Mesothelial cell of epicardium (in vitro differentiated cells): Measurements from ENCODE around the gene SDC3. TPM values are rescaled to one million over a fixed set of nuclear protein-coding genes. Genes with fewer than 3 reads are reported as not detected.

ENCODE experiments used
- DNase-seq, 2 experiments: peaks; one replicate each; pipeline ENCODE4 v3.0.0; 2021; ENCODE audit warnings: low spot score in 2 of 2; ENCODE audit not compliant: unreplicated experiment in 2 of 2
- H3K27ac Mint-ChIP-seq: 2 replicates; pipeline ENCODE4 v1.8.0; 2021; ENCODE audit warnings: mixed read lengths
- H3K27me3 Mint-ChIP-seq: 2 replicates; pipeline ENCODE4 v1.8.0; 2021; ENCODE audit warnings: low read depth, mixed read lengths
- H3K36me3 Mint-ChIP-seq: 2 replicates; pipeline ENCODE4 v1.8.0; 2021; ENCODE audit warnings: mixed read lengths
- H3K4me1 Mint-ChIP-seq: 2 replicates; pipeline ENCODE4 v1.8.0; 2021; ENCODE audit warnings: mixed read lengths
- H3K4me3 Mint-ChIP-seq: 2 replicates; pipeline ENCODE4 v1.8.0; 2021; ENCODE audit warnings: mild to moderate bottlenecking, moderate library complexity, mixed read lengths
- H3K9me3 Mint-ChIP-seq: 2 replicates; pipeline ENCODE4 v1.8.0; 2021; ENCODE audit warnings: mixed read lengths
- total RNA-seq: library from RNA; stranded (reverse); gene quantifications from 3 replicates; pipeline ENCODE4 v1.2.1, GENCODE V29; 2021
- TF ChIP-seq, protein P1 (sequence below): fragments of 200-600 bp; sonication (generic); IDR thresholded peaks from one replicate; pipeline ENCODE4 v1.5.0; 2021; ENCODE audit warnings: antibody characterized with exemption; ENCODE audit not compliant: unreplicated experiment

The SDC3 gene
- total RNA-seq, 1 donor from 2014 or later, result 46.7 TPM

DNA sequence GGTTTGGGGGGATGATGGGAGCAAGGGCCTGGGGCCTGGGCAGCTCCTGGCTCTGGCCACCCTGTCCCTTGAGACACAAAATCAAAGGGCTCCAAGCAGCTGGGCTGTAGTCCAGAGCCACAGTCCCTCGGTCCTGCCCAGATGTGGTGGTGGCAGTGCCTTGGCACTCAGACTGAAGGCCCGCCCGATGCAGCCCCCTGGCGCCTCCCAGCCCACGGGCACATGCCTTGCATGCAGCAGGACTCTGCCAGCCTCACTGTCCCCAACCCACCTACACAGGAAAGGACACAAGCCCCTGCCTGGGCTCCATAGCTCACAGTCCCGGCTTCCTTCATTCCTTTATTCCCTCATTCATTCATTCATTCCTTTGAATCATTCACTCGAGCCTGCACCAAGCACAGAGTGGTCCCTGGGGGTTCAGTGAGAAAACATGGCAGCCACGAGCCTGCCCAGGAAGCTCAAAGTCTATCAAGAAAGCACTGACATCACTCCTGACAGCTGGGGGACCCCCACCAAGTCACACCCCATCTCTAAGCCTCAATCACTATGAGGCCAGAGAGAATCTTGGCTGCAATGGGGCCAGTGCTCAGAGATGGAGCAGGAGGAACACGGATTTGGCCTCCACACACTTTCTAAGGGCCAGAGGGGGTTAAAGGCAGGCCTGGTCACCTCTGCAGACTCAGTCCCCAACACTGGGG, 5.8 kb downstream of the SDC3 start:
- Mint-ChIP-seq H3K9me3 (no peaks in the 10 kb centered on the region), H3K4me1 (peaks cover 11% of the 10 kb centered on the region), H3K27ac (peak overlapping the region; percentile 71), H3K4me3 (no peak overlapping the region), H3K36me3 (no peaks in the 10 kb centered on the region), H3K27me3 (peaks cover 6% of the 10 kb centered on the region)
- TF ChIP-seq, protein P1, sequence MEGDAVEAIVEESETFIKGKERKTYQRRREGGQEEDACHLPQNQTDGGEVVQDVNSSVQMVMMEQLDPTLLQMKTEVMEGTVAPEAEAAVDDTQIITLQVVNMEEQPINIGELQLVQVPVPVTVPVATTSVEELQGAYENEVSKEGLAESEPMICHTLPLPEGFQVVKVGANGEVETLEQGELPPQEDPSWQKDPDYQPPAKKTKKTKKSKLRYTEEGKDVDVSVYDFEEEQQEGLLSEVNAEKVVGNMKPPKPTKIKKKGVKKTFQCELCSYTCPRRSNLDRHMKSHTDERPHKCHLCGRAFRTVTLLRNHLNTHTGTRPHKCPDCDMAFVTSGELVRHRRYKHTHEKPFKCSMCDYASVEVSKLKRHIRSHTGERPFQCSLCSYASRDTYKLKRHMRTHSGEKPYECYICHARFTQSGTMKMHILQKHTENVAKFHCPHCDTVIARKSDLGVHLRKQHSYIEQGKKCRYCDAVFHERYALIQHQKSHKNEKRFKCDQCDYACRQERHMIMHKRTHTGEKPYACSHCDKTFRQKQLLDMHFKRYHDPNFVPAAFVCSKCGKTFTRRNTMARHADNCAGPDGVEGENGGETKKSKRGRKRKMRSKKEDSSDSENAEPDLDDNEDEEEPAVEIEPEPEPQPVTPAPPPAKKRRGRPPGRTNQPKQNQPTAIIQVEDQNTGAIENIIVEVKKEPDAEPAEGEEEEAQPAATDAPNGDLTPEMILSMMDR, result no peak
- DNase-seq, result no peak

DNA sequence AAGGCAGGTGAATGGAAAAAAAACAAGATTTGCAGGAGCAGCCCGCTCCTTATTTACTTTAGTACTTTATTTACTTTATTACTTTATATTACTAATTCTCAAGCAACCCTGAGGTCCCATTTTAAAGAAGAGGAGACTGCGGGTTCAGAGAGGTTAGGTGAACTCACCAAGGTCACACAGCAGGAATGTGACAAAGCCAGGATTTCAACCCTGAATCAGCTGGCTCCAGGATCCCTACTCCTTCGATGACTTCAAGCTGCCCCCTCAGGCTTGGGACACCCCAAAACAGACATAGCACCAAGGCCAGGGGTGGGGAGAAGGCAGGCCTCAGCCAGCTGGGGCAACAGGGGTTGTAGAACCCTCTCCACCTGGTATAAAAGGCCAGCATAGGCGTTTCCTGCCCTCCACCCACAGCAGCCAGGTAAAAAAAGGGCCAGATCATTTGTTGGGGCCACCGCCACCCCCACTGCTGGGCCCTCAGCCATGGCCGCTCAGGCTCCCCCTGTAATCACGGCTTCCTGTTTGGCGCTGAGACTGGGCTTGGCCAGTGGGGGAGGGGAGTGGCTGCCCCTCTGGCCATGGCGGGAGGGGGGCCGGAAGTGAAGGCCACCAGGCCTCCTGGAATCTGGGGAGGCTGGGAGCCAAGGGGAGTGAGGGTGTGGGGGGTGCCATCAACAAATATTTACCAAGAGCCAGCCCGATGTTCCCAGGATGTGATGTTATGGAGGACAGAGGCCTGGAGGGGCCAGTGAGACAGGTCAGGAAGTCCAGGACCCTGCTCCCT, 6.6 kb downstream of the SDC3 start:
- H3K4me3 Mint-ChIP-seq, result no peak overlapping the region
- DNase-seq, result no peak
- no peaks in the 10 kb centered on the region for H3K36me3 Mint-ChIP-seq
- TF ChIP-seq, protein P1, result no peak
- H3K4me1 Mint-ChIP-seq, result peaks cover 5% of the 10 kb centered on the region
- no peaks in the 10 kb centered on the region for H3K9me3 Mint-ChIP-seq
- H3K27me3 Mint-ChIP-seq, result no peaks in the 10 kb centered on the region
- H3K27ac Mint-ChIP-seq, result peak overlapping the region; percentile 73

DNA sequence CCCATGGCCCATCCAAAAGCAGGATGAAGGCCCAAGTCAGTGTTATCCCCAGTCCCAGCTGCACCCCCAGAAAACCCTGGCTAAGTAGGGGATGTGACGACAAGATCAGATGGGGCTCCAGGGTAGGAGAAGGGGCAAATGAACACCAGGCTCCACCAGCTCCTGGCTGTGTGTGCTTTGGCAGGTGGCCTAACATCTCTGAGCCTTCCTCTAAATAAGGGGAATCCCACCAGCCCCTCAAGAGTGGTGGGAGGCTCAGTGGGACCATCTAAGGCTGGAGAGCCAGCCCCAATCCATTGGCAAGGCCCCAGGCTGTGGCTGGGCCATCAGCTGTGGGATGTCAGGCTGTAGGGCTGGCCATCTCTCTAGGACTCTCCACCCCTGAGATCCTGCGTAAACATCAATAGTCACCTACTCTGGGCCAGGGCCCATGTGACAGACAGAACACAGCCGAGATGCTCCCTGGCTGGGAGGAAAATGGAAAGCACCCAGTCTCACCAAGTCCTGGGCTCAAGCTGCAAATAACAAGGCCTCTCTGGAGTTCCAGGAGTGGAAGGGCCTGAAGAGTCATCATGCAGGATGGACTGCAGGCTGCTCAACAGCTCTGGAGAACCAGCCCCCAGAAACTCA, 7.5 kb downstream of the SDC3 start:
- no peak overlapping the region for H3K27ac Mint-ChIP-seq
- TF ChIP-seq, protein P1, result no peak
- no peaks in the 10 kb centered on the region for H3K27me3 Mint-ChIP-seq
- H3K4me3 Mint-ChIP-seq, result no peak overlapping the region
- H3K36me3 Mint-ChIP-seq, result no peaks in the 10 kb centered on the region
- H3K9me3 Mint-ChIP-seq, result no peaks in the 10 kb centered on the region
- peaks cover 5% of the 10 kb centered on the region for H3K4me1 Mint-ChIP-seq
- no peak for DNase-seq

DNA sequence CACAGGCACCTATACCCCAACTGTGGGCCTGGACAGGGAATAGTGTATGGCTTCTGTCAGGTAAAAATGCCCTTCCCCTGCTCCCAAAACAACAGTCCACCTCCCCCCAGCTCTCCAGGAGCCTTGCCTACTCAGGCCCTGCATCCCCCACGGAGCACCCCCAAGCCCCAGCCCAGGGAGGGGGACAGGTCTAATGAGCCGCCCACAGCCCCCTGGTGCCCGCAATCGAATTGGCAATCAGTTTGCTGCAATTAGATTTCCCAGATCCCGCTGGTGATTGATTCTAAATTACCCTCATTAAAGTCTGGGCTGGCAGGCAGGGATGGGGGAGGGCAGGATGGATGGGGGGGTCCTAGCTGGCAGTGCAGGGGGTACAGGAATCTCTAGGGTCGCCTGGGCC, 8.1 kb downstream of the SDC3 start:
- no peak for DNase-seq
- H3K36me3 Mint-ChIP-seq, result no peaks in the 10 kb centered on the region
- H3K4me3 Mint-ChIP-seq, result no peak overlapping the region
- no peak overlapping the region for H3K27ac Mint-ChIP-seq
- peaks cover 8% of the 10 kb centered on the region for H3K4me1 Mint-ChIP-seq
- H3K9me3 Mint-ChIP-seq, result no peaks in the 10 kb centered on the region
- H3K27me3 Mint-ChIP-seq, result no peaks in the 10 kb centered on the region
- TF ChIP-seq, protein P1, result no peak

DNA sequence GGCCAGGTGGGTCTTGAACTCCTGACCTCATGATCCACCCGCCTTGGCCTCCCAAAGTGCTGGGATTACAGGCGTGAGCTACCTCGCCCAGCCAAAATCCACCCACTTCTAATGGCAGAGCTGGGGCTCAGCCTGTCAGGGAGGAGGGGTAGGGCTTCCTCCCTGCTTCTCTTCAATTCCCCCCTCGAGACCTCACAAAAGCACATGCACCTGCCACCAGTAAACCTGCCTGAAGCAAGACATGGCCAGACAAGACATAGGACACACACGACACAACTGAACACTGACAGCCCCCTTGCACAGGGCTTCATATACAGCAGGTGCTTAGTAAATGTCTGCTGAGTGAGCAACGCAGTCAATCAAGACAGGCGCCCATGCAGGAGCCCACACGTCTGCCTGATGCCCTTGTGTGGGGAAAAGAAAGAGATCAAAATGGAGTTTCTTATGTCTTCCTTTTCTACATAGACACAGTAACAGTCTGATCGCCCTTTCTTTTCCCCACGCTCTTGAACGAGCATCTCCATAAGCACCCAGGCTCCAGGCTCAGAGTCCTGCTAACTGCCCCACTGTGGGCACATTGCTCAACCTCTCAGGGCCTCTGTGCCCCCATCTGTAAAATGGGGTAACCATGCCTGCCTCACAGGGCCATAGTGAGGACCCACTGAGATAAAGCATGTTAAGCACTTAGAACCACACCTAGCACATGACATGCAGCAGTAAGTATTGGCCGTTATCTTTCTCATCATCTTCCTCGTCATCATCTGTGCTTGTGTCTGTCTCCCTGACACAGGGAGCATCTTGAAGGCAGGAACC, 8.8 kb downstream of the SDC3 start:
- Mint-ChIP-seq H3K27me3 (no peaks in the 10 kb centered on the region), H3K9me3 (no peaks in the 10 kb centered on the region), H3K36me3 (no peaks in the 10 kb centered on the region), H3K27ac (no peak overlapping the region), H3K4me3 (no peak overlapping the region), H3K4me1 (peaks cover 13% of the 10 kb centered on the region)
- TF ChIP-seq, protein P1, result no peak
- no peak for DNase-seq
